Spleen (tissue), 11 donors: Measurements from ENCODE around the gene CD209. TPM values are rescaled to one million over a fixed set of nuclear protein-coding genes. Genes with fewer than 3 reads are reported as not detected.
A peak's percentile ranks its signal among the peaks of the same experiment; 100 is the strongest.

Experiments used
- DNase-seq: peaks from one replicate; pipeline ENCODE4 v3.0.0-alpha.2; 2020
- H3K27ac ChIP-seq, 8 donors: fragments of 200-600 bp; sonication (generic) in 7 of 8; 1 replicate in 4 of 8; 2 replicates in 4 of 8; pipeline versions ENCODE4 v1.5.0 to v1.8.0; 2016 to 2021; ENCODE audit warnings: inconsistent platforms in 4 of 8, mild to moderate bottlenecking in 4 of 8, moderate library complexity in 1 of 8
- H3K27me3 ChIP-seq, 7 donors: fragments of 200-600 bp; sonication (generic) in 6 of 7; replicated peaks in 1 of 7; 1 replicate in 4 of 7; 2 replicates in 3 of 7; pipeline versions ENCODE4 v1.5.0 to v1.8.0; 2016 to 2021; ENCODE audit warnings: inconsistent platforms in 3 of 7, mild to moderate bottlenecking in 1 of 7
- H3K36me3 ChIP-seq, 6 donors: fragments of 200-600 bp; sonication (generic) in 5 of 6; 1 replicate in 4 of 6; 2 replicates in 2 of 6; pipeline versions ENCODE4 v1.5.0 to v1.8.0; 2016 to 2021; ENCODE audit warnings: inconsistent platforms in 2 of 6
- H3K4me1 ChIP-seq, 6 donors: fragments of 200-600 bp; sonication (generic) in 5 of 6; 1 replicate in 3 of 6; 2 replicates in 3 of 6; pipeline versions ENCODE4 v1.5.0 to v1.8.0; 2016 to 2021; ENCODE audit warnings: inconsistent platforms in 3 of 6
- H3K4me3 ChIP-seq, 8 donors: fragments of 200-600 bp; sonication (generic) in 7 of 8; 1 replicate in 4 of 8; 2 replicates in 4 of 8; pipeline versions ENCODE4 v1.5.0 to v1.8.0; 2016 to 2021; ENCODE audit warnings: inconsistent platforms in 4 of 8, mild to moderate bottlenecking in 4 of 8, moderate library complexity in 2 of 8
- H3K9me3 ChIP-seq, 8 donors: fragments of 200-600 bp; sonication (generic) in 7 of 8; 1 replicate in 4 of 8; 2 replicates in 4 of 8; pipeline versions ENCODE4 v1.5.0 to v1.8.0; 2016 to 2021; ENCODE audit warnings: inconsistent platforms in 4 of 8
- POLR2A ChIP-seq, 3 donors: fragments of 450-650 bp; IDR thresholded peaks; one replicate each; pipeline ENCODE4 v1.5.1; 2017; ENCODE audit warnings: antibody characterized with exemption in 3 of 3, mild to moderate bottlenecking in 1 of 3
- POLR2AphosphoS5 ChIP-seq, 3 donors: sonication (generic); formaldehyde crosslinking; IDR thresholded peaks; one replicate each; pipeline ENCODE4 v1.5.1; 2017; ENCODE audit warnings: antibody characterized with exemption in 3 of 3
- WGBS, 5 donors: extraction: QIAGEN DNeasy Blood & Tissue Kit in 3 of 5; methylation state at CpG; one replicate each; pipeline versions ENCODE4 v1.1.5 to v1.1.7; 2013 to 2018; 5-methylcytosine and 5-hydroxymethylcytosine counted together
- intact Hi-C: fragments of 100-400 bp; cut with DNase I; formaldehyde crosslinking; loops from one replicate; pipeline ENCODE4 v1.15.0; 2023; ENCODE audit warnings: low total_unique reads
- polyA plus RNA-seq, 3 donors: library from polyadenylated mRNA; stranded (reverse); fragments of 200-250 nt; gene quantifications; one replicate each; pipeline ENCODE4 v1.2.1, GENCODE V29; 2013
- total RNA-seq, 7 donors: library from RNA; depleted of rRNA in 3 of 7; stranded (reverse); fragments of >200 nt in 3 of 7; fragmentation: NEBNext Ultra II Directional in 4 of 7; extraction: Animal tissue kit (Norgen Biotek cat#: 25700) in 4 of 7; gene quantifications; one replicate each; pipeline versions ENCODE4 v1.1.0 to v1.2.1, GENCODE V29; 2016 to 2021
- TF ChIP-seq, protein P1 (sequence below), 11 experiments: fragments of 200-600 bp in 7 of 11; fragments of 450-650 bp in 4 of 11; sonication (generic) in 4 of 11; IDR thresholded peaks in 8 of 11; conservative IDR thresholded peaks in 3 of 11; 1 replicate in 7 of 11; 2 replicates in 4 of 11; pipeline versions ENCODE4 v1.4.0 to v1.8.0; 2016 to 2021; ENCODE audit warnings: antibody characterized with exemption in 11 of 11, inconsistent platforms in 4 of 11, mild to moderate bottlenecking in 1 of 11
- donor health status: healthy with polysubstance abuse.
- donor health status: DM: no; HTN: no; CAD: no; lungs with moderate emphysema.
- donor health status: DM: no; HTN: no; CAD: no.
- donor health status: Bipolar disorder and iron deficiency.
- donor health status: healthy.
- donor health status: DM: no; HTN: no; CAD: no.
- donor health status: DM: yes; HTN: yes; CAD: no.

The CD209 gene
- total and polyA plus RNA-seq, 10 donors, result 0.42 to 22.2 (median 1.5) TPM

DNA sequence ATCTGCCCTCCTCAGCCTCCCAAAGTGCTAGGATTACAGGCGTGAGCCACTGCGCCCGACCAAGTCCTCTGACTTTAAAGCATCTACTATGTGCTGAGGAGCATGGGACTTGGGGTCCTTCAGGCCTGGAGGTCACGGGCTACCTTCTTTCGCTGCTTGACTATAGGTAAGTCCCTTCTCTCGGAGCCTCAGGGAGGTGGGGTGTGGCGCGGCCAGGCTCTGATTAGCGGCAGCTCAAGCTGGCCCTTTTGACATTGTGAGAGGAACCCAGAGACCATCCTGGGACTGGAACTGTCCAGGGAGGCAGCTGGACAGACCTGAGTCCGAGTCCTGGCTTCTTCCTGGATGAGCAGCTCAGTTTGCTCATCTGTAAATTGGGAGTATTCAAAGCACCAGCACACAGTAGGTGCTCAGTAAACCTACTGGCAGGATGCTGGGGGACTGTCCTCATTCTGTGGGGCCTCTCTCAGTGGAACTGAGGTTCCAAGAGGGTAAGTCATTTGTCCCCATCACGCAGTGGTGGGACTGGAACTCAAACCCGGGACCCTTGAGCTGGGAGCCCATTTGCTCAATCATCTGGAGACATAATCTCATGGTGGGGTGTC is 46.2 kb downstream of the CD209 start:
- peaks cover 0 to 25% (median 0%) of the 10 kb centered on the region in 7 donors for H3K27me3 ChIP-seq
- DNase-seq, result peak; percentile 75
- H3K4me3 ChIP-seq, result peak overlapping the region in 6 of 8 donors; percentile 5 to 59 (median 20)
- no peaks in the 10 kb centered on the region for H3K9me3 ChIP-seq
- H3K27ac ChIP-seq, result peak overlapping the region; percentile 8 to 90 (median 80)
- peaks cover 0 to 8% (median 0%) of the 10 kb centered on the region in 6 donors for H3K36me3 ChIP-seq
- WGBS, 5 donors, result 87 to 94% (median 93%) methylated on average over 4 to 12 of the region's 12 CpGs
- TF ChIP-seq POLR2A (IDR thresholded peaks at IDR 0.05) (no peak), POLR2AphosphoS5 (IDR thresholded peaks at IDR 0.05) (no peak)
- TF ChIP-seq, protein P1, sequence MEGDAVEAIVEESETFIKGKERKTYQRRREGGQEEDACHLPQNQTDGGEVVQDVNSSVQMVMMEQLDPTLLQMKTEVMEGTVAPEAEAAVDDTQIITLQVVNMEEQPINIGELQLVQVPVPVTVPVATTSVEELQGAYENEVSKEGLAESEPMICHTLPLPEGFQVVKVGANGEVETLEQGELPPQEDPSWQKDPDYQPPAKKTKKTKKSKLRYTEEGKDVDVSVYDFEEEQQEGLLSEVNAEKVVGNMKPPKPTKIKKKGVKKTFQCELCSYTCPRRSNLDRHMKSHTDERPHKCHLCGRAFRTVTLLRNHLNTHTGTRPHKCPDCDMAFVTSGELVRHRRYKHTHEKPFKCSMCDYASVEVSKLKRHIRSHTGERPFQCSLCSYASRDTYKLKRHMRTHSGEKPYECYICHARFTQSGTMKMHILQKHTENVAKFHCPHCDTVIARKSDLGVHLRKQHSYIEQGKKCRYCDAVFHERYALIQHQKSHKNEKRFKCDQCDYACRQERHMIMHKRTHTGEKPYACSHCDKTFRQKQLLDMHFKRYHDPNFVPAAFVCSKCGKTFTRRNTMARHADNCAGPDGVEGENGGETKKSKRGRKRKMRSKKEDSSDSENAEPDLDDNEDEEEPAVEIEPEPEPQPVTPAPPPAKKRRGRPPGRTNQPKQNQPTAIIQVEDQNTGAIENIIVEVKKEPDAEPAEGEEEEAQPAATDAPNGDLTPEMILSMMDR (IDR thresholded peaks at IDR 0.05 in 8 of 11, conservative IDR thresholded peaks at IDR 0.05 in 3 of 11), result no peak
- intact Hi-C loops, result no loop called here
- peaks cover 4 to 95% (median 48%) of the 10 kb centered on the region in 6 donors for H3K4me1 ChIP-seq

DNA sequence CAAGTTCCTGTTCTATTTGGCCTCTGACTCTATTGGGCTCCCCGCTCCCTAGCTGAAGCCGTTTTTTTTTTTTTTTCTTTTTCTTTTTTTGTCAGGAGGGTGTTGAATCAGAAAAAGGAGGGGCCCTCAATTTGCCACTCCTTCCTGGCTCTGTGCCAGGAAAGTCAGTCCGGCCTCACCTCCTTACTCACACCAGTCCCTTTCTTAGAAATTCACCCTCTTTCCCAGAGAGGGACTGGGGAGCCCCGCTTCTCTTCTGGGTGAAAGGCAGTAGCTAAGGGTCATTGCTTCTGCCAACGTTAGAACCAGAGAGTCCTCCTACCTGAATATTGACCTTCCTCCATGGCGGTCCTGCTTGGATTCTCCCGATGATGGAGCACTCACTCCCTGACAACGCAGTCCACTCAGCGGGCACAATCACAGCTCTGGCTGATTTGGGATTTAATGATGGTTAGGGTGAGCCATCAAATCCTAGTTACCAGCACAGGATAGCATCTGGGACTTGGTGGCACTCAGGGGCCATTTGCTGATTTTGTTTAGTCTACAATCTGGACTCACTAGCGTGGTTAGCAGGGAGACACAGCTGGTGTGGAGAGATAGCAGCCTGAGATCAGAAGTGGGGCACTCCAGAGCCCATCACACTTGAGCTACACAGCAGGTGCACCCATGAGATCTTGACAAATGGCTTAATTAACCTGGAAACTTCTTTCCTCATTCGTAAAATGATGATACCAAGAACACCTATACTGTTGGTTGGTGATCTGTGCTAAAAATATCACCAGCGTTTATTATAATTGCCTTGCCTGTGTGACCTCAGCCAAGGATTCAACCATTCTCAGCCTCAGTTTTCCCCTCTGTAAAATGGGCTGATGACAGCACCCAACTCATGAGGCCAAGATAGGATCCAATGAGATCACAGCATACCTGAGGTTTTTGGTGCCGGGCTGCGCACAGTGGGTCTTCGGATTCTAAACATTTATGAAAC is 47.6 kb downstream of the CD209 start:
- intact Hi-C loops, result no loop called here
- Histone ChIP-seq H3K27me3 (peaks cover 0 to 25% (median 0%) of the 10 kb centered on the region in 7 donors), H3K9me3 (no peaks in the 10 kb centered on the region), H3K4me3 (peak overlapping the region in 4 of 8 donors; percentile 0 to 59 (median 17)), H3K4me1 (peaks cover 6 to 95% (median 41%) of the 10 kb centered on the region in 6 donors), H3K27ac (peak overlapping the region in 4 of 8 donors; percentile 19 to 88 (median 54)), H3K36me3 (peaks cover 0 to 8% (median 0%) of the 10 kb centered on the region in 6 donors)
- DNase-seq, result no peak
- no peak for TF ChIP-seq POLR2AphosphoS5 (IDR thresholded peaks at IDR 0.05)
- TF ChIP-seq, protein P1 (IDR thresholded peaks at IDR 0.05 in 8 of 11, conservative IDR thresholded peaks at IDR 0.05 in 3 of 11), result no peak
- WGBS, 5 donors, result 52 to 57% (median 57%) methylated on average over 15 of the region's 15 CpGs

DNA sequence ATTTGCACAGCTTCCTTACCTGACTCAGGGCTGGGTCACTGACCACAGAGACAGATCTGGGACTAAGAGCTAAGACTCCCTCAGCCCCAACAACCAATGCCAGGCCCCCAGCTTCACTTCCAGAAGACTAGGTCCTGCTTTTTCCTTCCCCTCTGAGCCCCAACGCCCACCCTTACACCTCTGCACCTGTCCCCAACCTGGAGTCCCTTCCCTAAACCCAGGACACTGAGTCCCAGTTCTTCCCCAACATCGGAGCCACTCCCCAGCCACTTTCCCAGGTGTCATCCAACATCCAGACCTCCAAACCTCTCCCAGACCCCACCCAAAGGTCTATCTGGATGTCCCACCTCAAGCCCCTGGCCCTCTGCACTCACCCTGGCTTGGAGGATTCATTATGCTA is 48.3 kb downstream of the CD209 start:
- WGBS, 5 donors, result 38 to 60% (median 39%) methylated on average over 2 of the region's 2 CpGs
- H3K27me3 ChIP-seq, result peaks cover 0 to 25% (median 0%) of the 10 kb centered on the region in 7 donors

More for the DNA sequence above, 48.3 kb downstream of the CD209 start:
- H3K4me3 ChIP-seq, result peak overlapping the region in 1 of 8 donors; percentile 59
- no peaks in the 10 kb centered on the region for H3K9me3 ChIP-seq
- peaks cover 6 to 95% (median 41%) of the 10 kb centered on the region in 6 donors for H3K4me1 ChIP-seq
- peak; percentile 61 for DNase-seq
- H3K36me3 ChIP-seq, result peaks cover 0 to 8% (median 0%) of the 10 kb centered on the region in 6 donors
- peak overlapping the region in 3 of 8 donors; percentile 19 to 88 (median 87) for H3K27ac ChIP-seq
- intact Hi-C loops, result no loop called here
- TF ChIP-seq, protein P1 (IDR thresholded peaks at IDR 0.05 in 8 of 11, conservative IDR thresholded peaks at IDR 0.05 in 3 of 11), result no peak
- no peak for TF ChIP-seq POLR2AphosphoS5 (IDR thresholded peaks at IDR 0.05)
- TF ChIP-seq POLR2A (IDR thresholded peaks at IDR 0.05), result no peak
